ENCODE measurements around the gene WDR5.

The WDR5 gene

GRCh38 chr9:134189470-134190231 is 53.8 kb downstream of the WDR5 start:
- no peak for DNase-seq

GRCh38 chr9:134190232-134191121 is 54.6 kb downstream of the WDR5 start:
- DNase-seq, result no peak

- no peak for DNase-seq
These were observed 55.8 kb downstream of the WDR5 start for GRCh38 chr9:134191455-134192209.

GRCh38 chr9:134192311-134192950 is 56.5 kb downstream of the WDR5 start:
- no peak for DNase-seq

- no peak for DNase-seq
These were observed 57.3 kb downstream of the WDR5 start for GRCh38 chr9:134192951-134193731.

GRCh38 chr9:134193912-134194535 is 58.1 kb downstream of the WDR5 start:
- no peak for DNase-seq

GRCh38 chr9:134195558-134195957 is 59.7 kb downstream of the WDR5 start:
- no peak for DNase-seq

GRCh38 chr9:134196911-134197310 is 61.0 kb downstream of the WDR5 start:
- DNase-seq, result no peak

- no peak for DNase-seq
These were observed 62.9 kb downstream of the WDR5 start for GRCh38 chr9:134198791-134199190.

GRCh38 chr9:134200730-134201129 is 64.8 kb downstream of the WDR5 start:
- DNase-seq, result no peak

GRCh38 chr9:134203224-134203623 is 67.3 kb downstream of the WDR5 start:
- DNase-seq, result no peak

- no peak for DNase-seq
These were observed 68.2 kb downstream of the WDR5 start for GRCh38 chr9:134204041-134204440.

GRCh38 chr9:134204991-134205578 is 69.2 kb downstream of the WDR5 start:
- no peak for DNase-seq

- peak; percentile 26 to 31 for DNase-seq
These were observed 69.9 kb downstream of the WDR5 start for GRCh38 chr9:134205672-134206310.

GRCh38 chr9:134206311-134207300 is 70.7 kb downstream of the WDR5 start:
- DNase-seq, result no peak

- DNase-seq, result no peak
These were observed 72.5 kb downstream of the WDR5 start for GRCh38 chr9:134208310-134208841.

GRCh38 chr9:134208981-134209725 is 73.3 kb downstream of the WDR5 start:
- DNase-seq, result no peak
